Common myeloid progenitor, CD34-positive (primary cell): Measurements from ENCODE around the gene FANCI.

Source experiments
- CTCF ChIA-PET: fragments of 350-600 bp; sonication (Branson Sonifier 250); formaldehyde crosslinking; loops from one replicate; lab custom pipeline; 2021; ENCODE audit warnings: antibody characterized with exemption; lab: Charles Lee
- POLR2A ChIA-PET: fragments of 350-600 bp; sonication (Branson Sonifier 250); formaldehyde crosslinking; loops from one replicate; lab custom pipeline; 2021; ENCODE audit warnings: antibody characterized with exemption; lab: Charles Lee
- DNase-seq, 3 donors: peaks; one replicate each; pipeline versions ENCODE4 v3.0.0 to v3.0.0-alpha.2; 2013
- H3K27ac ChIP-seq, 2 experiments: 1 replicate in 1 of 2; 2 replicates in 1 of 2; pipeline ENCODE4 v1.7.0; 2013; ENCODE audit warnings: inconsistent platforms in 2 of 2, low read length in 2 of 2, mild to moderate bottlenecking in 2 of 2, low read depth in 1 of 2, moderate library complexity in 1 of 2; ENCODE audit not compliant: severe bottlenecking in 2 of 2, insufficient read depth in 1 of 2, poor library complexity in 1 of 2
- H3K27me3 ChIP-seq, 5 experiments: replicated peaks in 2 of 5; 1 replicate in 3 of 5; 2 replicates in 2 of 5; pipeline versions ENCODE4 v1.6.1 to v1.7.0; 2013; ENCODE audit warnings: low read length in 4 of 5, mild to moderate bottlenecking in 2 of 5, moderate library complexity in 2 of 5, inconsistent platforms in 1 of 5; ENCODE audit not compliant: insufficient read depth in 5 of 5, control insufficient read depth in 4 of 5
- H3K36me3 ChIP-seq, 4 experiments: 1 replicate in 2 of 4; 2 replicates in 2 of 4; pipeline versions ENCODE4 v1.6.1 to v1.7.0; 2013; ENCODE audit warnings: low read length in 3 of 4, control low read depth in 1 of 4, mild to moderate bottlenecking in 1 of 4; ENCODE audit not compliant: control insufficient read depth in 4 of 4, insufficient read depth in 4 of 4
- H3K4me1 ChIP-seq, 4 experiments: 1 replicate in 3 of 4; 2 replicates in 1 of 4; pipeline versions ENCODE4 v1.6.1 to v1.7.1; 2013; ENCODE audit warnings: low read length in 3 of 4, mild to moderate bottlenecking in 3 of 4, control low read depth in 1 of 4, inconsistent platforms in 1 of 4, moderate library complexity in 1 of 4; ENCODE audit not compliant: control insufficient read depth in 4 of 4, insufficient read depth in 4 of 4; ENCODE audit errors: control extremely low read depth in 1 of 4
- H3K4me3 ChIP-seq, 7 experiments: 1 replicate in 4 of 7; 2 replicates in 3 of 7; pipeline versions ENCODE4 v1.5.1 to v1.7.0; 2013; ENCODE audit warnings: mild to moderate bottlenecking in 7 of 7, low read length in 6 of 7, moderate library complexity in 6 of 7, inconsistent platforms in 2 of 7, low read depth in 2 of 7, control low read depth in 1 of 7; ENCODE audit not compliant: insufficient read depth in 4 of 7, control insufficient read depth in 1 of 7; ENCODE audit errors: extremely low read depth in 1 of 7
- H3K9me3 ChIP-seq, 5 experiments: 1 replicate in 4 of 5; 2 replicates in 1 of 5; pipeline versions ENCODE4 v1.6.1 to v1.7.1; 2013; ENCODE audit warnings: low read length in 4 of 5, mild to moderate bottlenecking in 2 of 5, inconsistent platforms in 1 of 5, low read depth in 1 of 5, moderate library complexity in 1 of 5; ENCODE audit not compliant: control insufficient read depth in 4 of 5, insufficient read depth in 2 of 5; ENCODE audit errors: control extremely low read depth in 1 of 5
- WGBS: methylation state at CpG from one replicate; pipeline ENCODE4 v1.1.5; 2013; ENCODE audit not compliant: insufficient coverage; 5-methylcytosine and 5-hydroxymethylcytosine counted together

The FANCI gene

DNA sequence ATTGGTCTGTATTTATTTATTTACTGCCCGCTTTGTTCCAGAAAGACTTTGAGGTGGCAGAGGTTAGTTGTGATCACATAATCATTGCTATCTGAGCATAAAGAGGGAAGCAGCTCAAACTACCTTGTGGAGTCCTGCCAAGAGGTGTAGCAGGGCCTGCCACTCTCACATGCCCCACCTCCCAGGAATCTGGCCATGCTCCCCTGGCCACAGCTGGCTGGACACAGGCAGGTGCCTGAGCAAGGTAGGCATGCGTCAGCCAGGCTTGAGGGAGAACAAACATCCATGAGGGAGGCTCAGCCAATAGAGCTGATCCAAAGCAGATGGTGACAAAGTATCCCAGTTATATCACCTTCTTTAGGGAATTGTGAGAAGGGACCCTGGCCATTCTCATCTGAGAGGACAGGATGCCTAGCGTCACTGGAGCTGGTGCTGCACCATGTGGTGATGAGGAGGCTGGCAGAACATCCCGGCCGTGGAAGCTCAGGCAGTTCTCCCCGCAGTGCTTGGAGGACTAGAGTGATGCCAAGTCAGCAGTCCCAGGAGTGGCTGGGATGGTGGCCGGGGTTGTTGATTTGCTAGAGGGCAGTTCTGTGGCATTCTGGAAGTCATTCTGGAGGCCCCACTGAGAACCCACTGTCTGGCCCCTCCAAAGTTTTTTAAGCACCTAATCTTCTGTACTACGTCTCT, 97.7 kb downstream of the FANCI start:
- WGBS: 94% methylated on average over 7 of the region's 8 CpGs
- Histone ChIP-seq H3K4me3 (no peak overlapping the region), H3K4me1 (no peaks in the 10 kb centered on the region), H3K36me3 (no peaks in the 10 kb centered on the region), H3K27me3 (peaks cover 0 to 16% (median 5%) of the 10 kb centered on the region in 5 experiments), H3K27ac (no peak overlapping the region), H3K9me3 (no peaks in the 10 kb centered on the region)
- POLR2A ChIA-PET: no interaction called here
- CTCF ChIA-PET: no interaction called here
- DNase-seq: no peak

DNA sequence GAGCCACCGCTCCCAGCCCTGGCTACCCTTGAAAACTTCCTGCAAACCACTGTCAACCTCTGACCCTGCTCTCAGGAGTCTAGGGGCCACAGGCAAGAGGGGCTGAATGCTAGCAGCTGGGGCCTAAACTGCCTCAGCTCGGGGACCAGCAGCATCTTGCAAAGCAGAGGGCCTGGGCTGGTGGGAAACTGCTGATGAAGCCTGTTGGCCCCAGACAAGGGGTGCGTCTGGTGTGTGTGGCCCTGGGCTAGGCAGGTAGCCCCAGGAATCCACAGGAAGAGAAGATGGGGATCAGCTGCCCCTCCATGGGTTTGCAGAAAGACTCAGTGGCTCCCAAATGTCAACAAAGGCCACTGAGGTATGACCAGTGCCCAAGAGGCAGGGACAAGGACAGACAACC, 99.1 kb downstream of the FANCI start:
- ChIA-PET CTCF (interaction anchor here (0.7 to 4.5 kb wide), 2 partner anchors 9 to 16 kb away, joined by 3 to 36 read pairs; no protein-coding TSS in a partner anchor), POLR2A (no interaction called here)
- WGBS: 100% methylated on average over 2 of the region's 3 CpGs
- Histone ChIP-seq H3K36me3 (no peaks in the 10 kb centered on the region), H3K27me3 (peaks cover under 1 to 23% (median 10%) of the 10 kb centered on the region in 5 experiments), H3K4me1 (no peaks in the 10 kb centered on the region), H3K9me3 (no peaks in the 10 kb centered on the region), H3K27ac (no peak overlapping the region), H3K4me3 (no peak overlapping the region)
- no peak for DNase-seq

DNA sequence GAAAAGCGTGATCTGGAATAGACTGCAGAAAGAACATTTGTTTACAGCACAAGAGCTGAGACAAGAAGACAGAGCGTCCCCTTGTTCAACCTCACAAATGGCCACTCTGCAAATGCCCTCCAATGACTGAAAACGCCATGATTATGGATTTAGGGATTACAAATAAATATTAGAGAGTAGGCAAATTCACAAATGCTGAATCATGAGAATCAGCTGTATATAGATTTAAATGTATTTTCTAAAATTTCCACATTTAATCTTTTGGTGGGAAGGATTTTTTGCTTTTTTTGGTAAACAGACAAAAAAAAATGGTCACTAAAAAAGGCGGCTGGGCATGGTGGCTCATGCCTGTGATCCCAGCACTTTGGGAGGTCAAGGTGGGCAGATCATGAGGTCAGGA, 101.5 kb downstream of the FANCI start:
- H3K9me3 ChIP-seq: no peaks in the 10 kb centered on the region
- no peaks in the 10 kb centered on the region for H3K4me1 ChIP-seq
- H3K27ac ChIP-seq: no peak overlapping the region
- DNase-seq: no peak
- H3K27me3 ChIP-seq: peaks cover 2 to 24% (median 9%) of the 10 kb centered on the region in 5 experiments
- CTCF ChIA-PET: interaction anchor here (1.7 to 4.5 kb wide), 3 partner anchors 14 to 105 kb away, joined by 3 to 36 read pairs (median 4); no protein-coding TSS in a partner anchor
- POLR2A ChIA-PET: no interaction called here
- no peaks in the 10 kb centered on the region for H3K36me3 ChIP-seq
- H3K4me3 ChIP-seq: no peak overlapping the region
- WGBS: no CpG with 5 or more reads among the region's 4 CpGs

DNA sequence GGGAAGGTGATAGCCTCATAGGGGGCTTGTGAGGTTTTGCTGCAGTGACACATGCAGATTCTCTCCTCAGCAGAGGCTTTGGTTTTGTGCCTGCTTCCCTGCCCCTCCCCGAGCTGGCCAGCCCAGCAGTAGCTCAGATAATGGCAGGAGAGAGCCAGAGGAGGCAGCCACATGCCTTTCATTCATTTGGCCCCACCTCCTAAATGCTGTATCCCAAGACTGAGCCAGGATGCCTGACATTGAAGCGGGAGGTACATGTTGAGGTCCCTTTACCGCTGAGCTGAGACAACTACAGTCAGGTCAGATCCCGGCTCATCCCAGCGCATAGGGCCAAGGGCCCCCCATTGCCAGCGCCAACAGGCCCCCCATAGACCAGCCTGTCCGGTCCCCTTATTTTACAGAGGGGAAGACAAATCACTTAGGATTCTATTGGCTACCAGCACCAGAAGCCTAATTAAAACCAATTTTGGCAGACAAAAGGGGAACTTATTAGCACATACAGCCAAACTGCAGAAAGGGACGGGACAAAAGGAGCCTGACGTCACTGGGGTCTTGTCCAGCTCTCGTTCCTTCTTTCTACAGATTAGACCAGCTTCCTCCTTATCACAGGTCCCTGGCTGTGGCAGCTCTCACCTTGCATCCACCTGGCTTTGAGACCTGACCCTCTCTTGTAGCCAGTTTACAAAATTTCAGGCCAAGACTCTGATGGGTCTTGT, 102.9 kb downstream of the FANCI start:
- Histone ChIP-seq H3K9me3 (no peaks in the 10 kb centered on the region), H3K4me1 (no peaks in the 10 kb centered on the region), H3K4me3 (no peak overlapping the region), H3K27me3 (peaks cover 2 to 21% (median 15%) of the 10 kb centered on the region in 5 experiments), H3K27ac (no peak overlapping the region), H3K36me3 (no peaks in the 10 kb centered on the region)
- 37% methylated on average over 10 of the region's 10 CpGs for WGBS
- POLR2A ChIA-PET: no interaction called here
- DNase-seq: peak in 2 of 3 donors; percentile 54 to 64
- CTCF ChIA-PET: interaction anchor here (0.8 to 4.5 kb wide), 2 partner anchors 12 kb away, joined by 3 to 36 read pairs; partner anchors contain the start of gene POLG

DNA sequence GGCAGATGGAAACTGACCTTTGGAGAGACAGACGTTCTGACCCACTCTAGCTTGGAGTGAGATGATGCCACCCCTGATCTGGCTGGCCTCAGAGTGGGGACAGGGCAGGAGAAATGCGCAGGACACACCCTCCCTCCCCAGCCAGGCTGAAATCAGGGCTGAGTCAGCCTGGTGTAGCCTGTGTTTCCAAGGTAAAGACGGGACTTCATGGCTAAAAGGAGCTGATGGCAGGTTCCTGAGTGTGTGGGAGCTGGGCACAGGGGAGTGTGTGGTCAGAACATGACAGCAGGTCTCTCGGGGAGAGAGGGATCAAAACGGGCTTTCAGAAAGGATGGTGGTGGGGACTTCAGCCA, 105.4 kb downstream of the FANCI start:
- no peaks in the 10 kb centered on the region for H3K9me3 ChIP-seq
- POLR2A ChIA-PET: no interaction called here
- no peak for DNase-seq
- CTCF ChIA-PET: interaction anchor here (0.5 to 3.1 kb wide), 3 partner anchors 9 to 85 kb away, joined by 3 to 14 read pairs (median 3); no protein-coding TSS in a partner anchor
- no peaks in the 10 kb centered on the region for H3K4me1 ChIP-seq
- peaks cover 2 to 39% (median 22%) of the 10 kb centered on the region in 5 experiments for H3K27me3 ChIP-seq
- no peaks in the 10 kb centered on the region for H3K36me3 ChIP-seq
- H3K27ac ChIP-seq: no peak overlapping the region
- WGBS: 83% methylated on average over 4 of the region's 5 CpGs
- H3K4me3 ChIP-seq: no peak overlapping the region

DNA sequence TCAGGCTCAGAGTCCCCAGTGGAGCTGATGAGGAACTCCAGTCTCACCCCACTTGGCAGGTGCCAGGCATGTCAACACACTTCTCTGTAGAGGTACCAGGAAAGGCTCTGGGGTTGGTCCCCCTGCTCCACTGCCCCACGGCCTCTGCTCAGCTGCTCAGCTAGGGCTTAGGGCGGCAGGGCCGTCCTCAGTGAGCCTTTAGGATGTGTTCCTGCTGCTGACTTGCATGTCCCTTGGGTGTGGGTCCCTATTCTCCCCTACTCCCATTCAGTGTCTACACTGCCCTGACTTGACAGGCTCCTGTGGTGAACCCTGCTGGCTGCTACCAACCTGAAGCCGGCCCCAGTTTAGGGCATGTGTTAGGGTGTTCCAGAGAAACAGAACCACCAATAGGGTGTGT, 108.7 kb downstream of the FANCI start:
- no peak for DNase-seq
- H3K36me3 ChIP-seq: no peaks in the 10 kb centered on the region
- H3K27ac ChIP-seq: no peak overlapping the region
- WGBS: 88% methylated on average over 3 of the region's 4 CpGs
- POLR2A ChIA-PET: no interaction called here
- CTCF ChIA-PET: interaction anchor here (0.9 to 1.5 kb wide), 3 partner anchors 13 to 78 kb away, joined by 3 to 5 read pairs (median 3); no protein-coding TSS in a partner anchor
- H3K4me3 ChIP-seq: no peak overlapping the region
- H3K4me1 ChIP-seq: no peaks in the 10 kb centered on the region
- peaks cover 2 to 55% (median 31%) of the 10 kb centered on the region in 5 experiments for H3K27me3 ChIP-seq
- H3K9me3 ChIP-seq: no peaks in the 10 kb centered on the region

DNA sequence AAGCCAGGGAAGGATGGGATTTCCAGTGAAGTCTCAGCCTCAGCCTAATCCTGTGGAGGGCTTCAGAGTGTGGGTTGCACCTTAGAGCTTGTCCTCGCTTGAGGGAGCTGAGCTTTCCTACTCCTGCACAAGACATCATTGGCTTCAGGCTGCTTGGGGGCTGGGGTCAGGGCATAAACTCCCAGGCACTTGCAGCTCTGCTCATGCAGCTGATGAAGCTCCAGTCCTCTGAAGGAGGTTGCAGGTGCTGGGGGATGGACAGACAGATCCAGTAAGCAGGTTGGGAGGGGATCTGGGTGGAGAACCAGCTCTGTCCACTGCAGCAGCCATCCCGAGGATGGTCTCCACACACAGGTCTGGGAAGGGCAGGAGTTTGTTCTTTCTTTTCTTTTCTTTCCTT, 110.2 kb downstream of the FANCI start:
- ChIA-PET CTCF (interaction anchor here (0.8 to 8.7 kb wide), 4 partner anchors 9 to 118 kb away, joined by 3 to 105 read pairs (median 4); no protein-coding TSS in a partner anchor), POLR2A (no interaction called here)
- DNase-seq: no peak
- no peaks in the 10 kb centered on the region for H3K9me3 ChIP-seq
- H3K27me3 ChIP-seq: peaks cover 0 to 64% (median 39%) of the 10 kb centered on the region in 5 experiments
- H3K4me1 ChIP-seq: peaks cover 0 to 7% (median 3%) of the 10 kb centered on the region in 4 experiments
- WGBS: 67% methylated on average over 2 of the region's 2 CpGs
- H3K27ac ChIP-seq: no peak overlapping the region
- H3K4me3 ChIP-seq: no peak overlapping the region
- H3K36me3 ChIP-seq: no peaks in the 10 kb centered on the region
